Pancreas (tissue), 10 donors: ENCODE measurements around the gene PKP4. TPM values are rescaled to one million over a fixed set of nuclear protein-coding genes. Genes with fewer than 3 reads are reported as not detected.
A peak's percentile ranks its signal among the peaks of the same experiment; 100 is the strongest.

Source experiments
- ATAC-seq, 4 donors: fragments of 200-7000 bp; cut with Tn5 transposase; one replicate each; pipeline versions ENCODE4 v1.8.0 to v1.9.1; 2020; ENCODE audit warnings: mild to moderate bottlenecking in 4 of 4, moderate library complexity in 4 of 4
- DNase-seq, 6 donors: peaks; one replicate each; pipeline ENCODE4 v3.0.0-alpha.2; 2020
- FAIRE-seq: peaks from 2 replicates; lab custom pipeline; 2012; peaks lifted over from hg19 to GRCh38; lab: Jason Lieb, UNC
- H3K27ac ChIP-seq, 4 donors: fragments of 200-600 bp; sonication (generic); 1 replicate in 3 of 4; 2 replicates in 1 of 4; pipeline versions ENCODE4 v1.5.0 to v1.8.0; 2020
- H3K27me3 ChIP-seq, 4 donors: fragments of 200-600 bp; one replicate each; pipeline ENCODE4 v1.8.0; 2021
- H3K36me3 ChIP-seq, 3 donors: fragments of 200-600 bp; sonication (generic) in 1 of 3; one replicate each; pipeline versions ENCODE4 v1.5.0 to v1.8.0; 2020 to 2021
- H3K4me1 ChIP-seq, 3 donors: fragments of 200-600 bp; one replicate each; pipeline ENCODE4 v1.8.0; 2021
- H3K4me3 ChIP-seq, 4 donors: fragments of 200-600 bp; sonication (generic) in 2 of 4; one replicate each; pipeline versions ENCODE4 v1.5.0 to v1.8.0; 2020 to 2021
- H3K9me3 ChIP-seq, 4 donors: fragments of 200-600 bp; one replicate each; pipeline ENCODE4 v1.8.0; 2021
- WGBS, 2 donors: extraction: QIAGEN DNeasy Blood & Tissue Kit; methylation state at CpG; one replicate each; pipeline ENCODE4 v1.1.7; 2013; 5-methylcytosine and 5-hydroxymethylcytosine counted together
- intact Hi-C, 3 donors: fragments of 100-400 bp; cut with DNase I; formaldehyde crosslinking; loops; one replicate each; pipeline versions ENCODE4 v1.11.1 to v1.14.2; 2022
- polyA plus RNA-seq, 2 donors: library from polyadenylated mRNA; stranded (reverse); fragments of 200-250 nt; gene quantifications; one replicate each; pipeline ENCODE4 v1.2.3, GENCODE V29; 2013
- total RNA-seq, 6 donors: library from RNA; stranded (reverse); fragmentation: NEBNext Ultra II Directional in 4 of 6; extraction: Animal tissue kit (Norgen Biotek cat#: 25700) in 4 of 6; gene quantifications; one replicate each; pipeline versions ENCODE4 v1.2.1 to v1.2.4, GENCODE V29; 2021 to 2023
- TF ChIP-seq, protein P1 (sequence below), 4 donors: fragments of 200-600 bp; sonication (generic) in 3 of 4; IDR thresholded peaks; one replicate each; pipeline versions ENCODE4 v1.5.0 to v1.8.0; 2021; ENCODE audit warnings: antibody characterized with exemption in 4 of 4
- donor health status: healthy with polysubstance abuse.
- donor health status: DM: no; HTN: no; CAD: no; lungs with moderate emphysema.
- donor health status: DM: no; HTN: no; CAD: no.
- donor health status: control.
- donor health status: control.
- donor health status: Bipolar disorder and iron deficiency.
- donor health status: DM: yes; HTN: yes; CAD: no.
- donor health status: DM: no; HTN: no; CAD: no.
- donor health status: DM: no; HTN: no; CAD: no.
- donor health status: DM: yes; HTN: yes; CAD: no.

PKP4 gene
- total and polyA plus RNA-seq, 8 donors: 20.4 to 46.2 (median 28.8) TPM

DNA sequence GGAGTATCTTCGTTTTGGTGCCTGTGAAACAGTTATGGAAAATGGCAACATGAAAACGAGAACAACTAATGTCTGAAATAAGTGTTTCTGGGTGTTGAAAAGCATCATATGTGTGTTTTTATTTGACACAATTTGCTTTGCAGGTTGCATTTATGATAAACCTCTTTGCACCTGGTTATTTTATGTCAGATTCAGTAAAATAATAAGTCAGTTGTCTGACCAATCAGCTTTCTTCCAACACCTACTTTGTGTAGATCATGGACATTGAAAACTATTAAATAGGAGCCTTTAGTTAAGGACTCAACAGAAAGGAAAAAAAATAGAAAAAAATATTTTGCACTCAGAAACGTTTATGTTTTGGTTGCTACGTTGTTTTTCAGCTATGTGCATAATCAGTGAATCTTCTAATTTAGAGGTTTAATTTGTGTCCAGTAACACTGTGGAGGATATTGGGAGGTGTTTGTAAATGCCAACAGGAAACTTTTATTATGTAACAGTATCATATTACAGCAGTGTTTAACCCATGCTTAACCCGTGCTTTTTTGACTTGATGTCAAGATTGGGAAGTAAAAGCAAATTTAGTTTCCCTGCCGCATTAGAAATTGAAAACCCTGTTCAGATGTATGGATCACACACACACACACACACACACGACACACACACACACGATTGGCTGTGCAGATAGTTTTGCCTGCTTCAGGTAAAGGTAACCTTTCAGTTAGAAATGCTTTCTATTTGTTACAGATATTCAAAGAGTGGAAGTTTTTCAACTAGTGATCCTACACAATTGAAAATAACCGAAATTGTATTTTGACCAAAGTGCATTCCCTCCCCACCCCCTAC is 2.6 kb downstream of the PKP4 start:
- ATAC-seq (no peak), FAIRE-seq (no peak), DNase-seq (no peak)
- Histone ChIP-seq H3K36me3 (no peaks in the 10 kb centered on the region), H3K27ac (peak overlapping the region in 1 of 4 donors; percentile 39), H3K4me3 (peak overlapping the region in 2 of 4 donors; percentile 86 to 92), H3K9me3 (no peaks in the 10 kb centered on the region), H3K27me3 (no peaks in the 10 kb centered on the region), H3K4me1 (peaks cover 0 to 16% (median 13%) of the 10 kb centered on the region in 3 donors)
- 29 to 43% methylated on average over 9 of the region's 9 CpGs for WGBS, 2 donors
- intact Hi-C loops: loop anchor here in 1 of 3 donors (5.0 kb wide), 1 partner anchor 293 kb away; no protein-coding TSS in a partner anchor
- TF ChIP-seq, protein P1, sequence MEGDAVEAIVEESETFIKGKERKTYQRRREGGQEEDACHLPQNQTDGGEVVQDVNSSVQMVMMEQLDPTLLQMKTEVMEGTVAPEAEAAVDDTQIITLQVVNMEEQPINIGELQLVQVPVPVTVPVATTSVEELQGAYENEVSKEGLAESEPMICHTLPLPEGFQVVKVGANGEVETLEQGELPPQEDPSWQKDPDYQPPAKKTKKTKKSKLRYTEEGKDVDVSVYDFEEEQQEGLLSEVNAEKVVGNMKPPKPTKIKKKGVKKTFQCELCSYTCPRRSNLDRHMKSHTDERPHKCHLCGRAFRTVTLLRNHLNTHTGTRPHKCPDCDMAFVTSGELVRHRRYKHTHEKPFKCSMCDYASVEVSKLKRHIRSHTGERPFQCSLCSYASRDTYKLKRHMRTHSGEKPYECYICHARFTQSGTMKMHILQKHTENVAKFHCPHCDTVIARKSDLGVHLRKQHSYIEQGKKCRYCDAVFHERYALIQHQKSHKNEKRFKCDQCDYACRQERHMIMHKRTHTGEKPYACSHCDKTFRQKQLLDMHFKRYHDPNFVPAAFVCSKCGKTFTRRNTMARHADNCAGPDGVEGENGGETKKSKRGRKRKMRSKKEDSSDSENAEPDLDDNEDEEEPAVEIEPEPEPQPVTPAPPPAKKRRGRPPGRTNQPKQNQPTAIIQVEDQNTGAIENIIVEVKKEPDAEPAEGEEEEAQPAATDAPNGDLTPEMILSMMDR (IDR thresholded peaks at IDR 0.05): no peak

DNA sequence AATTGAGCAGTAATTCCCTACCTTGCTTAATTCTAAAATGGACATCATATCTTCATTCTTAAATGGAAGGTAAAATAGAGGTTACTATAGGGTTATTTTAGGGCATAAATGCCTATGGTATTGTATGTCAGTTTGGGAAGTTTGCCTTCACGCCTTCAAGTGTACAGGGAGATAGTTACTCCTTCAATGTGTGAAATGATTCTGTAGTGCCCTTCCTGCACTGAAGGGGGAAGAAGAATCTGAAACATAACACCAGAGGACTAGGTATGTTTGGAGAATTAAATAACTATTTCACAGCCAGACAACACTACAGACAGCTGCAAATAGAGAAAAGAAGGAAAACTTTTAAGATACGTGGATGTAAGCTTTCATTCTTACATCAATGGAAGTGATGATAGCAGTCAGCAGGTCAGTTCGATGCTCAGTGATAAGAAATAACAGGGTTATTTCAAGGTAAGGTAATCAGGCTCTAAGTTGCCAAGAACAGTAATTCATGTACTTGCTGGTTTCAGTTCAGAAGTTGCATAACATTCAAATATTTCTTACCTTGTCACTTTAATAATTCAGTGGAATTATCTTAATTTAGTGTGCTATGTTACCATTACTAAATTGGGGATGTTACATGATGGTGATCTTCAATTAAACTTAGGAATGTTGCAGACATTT is 4.0 kb downstream of the PKP4 start:
- Histone ChIP-seq H3K9me3 (no peaks in the 10 kb centered on the region), H3K4me1 (peaks cover 3 to 16% (median 13%) of the 10 kb centered on the region in 3 donors), H3K27ac (no peak overlapping the region), H3K36me3 (no peaks in the 10 kb centered on the region), H3K27me3 (no peaks in the 10 kb centered on the region), H3K4me3 (no peak overlapping the region)
- TF ChIP-seq, protein P1 (IDR thresholded peaks at IDR 0.05): no peak
- ATAC-seq (no peak), FAIRE-seq (no peak), DNase-seq (no peak)
- intact Hi-C loops: no loop called here
- 41% methylated on average over 3 of the region's 3 CpGs for WGBS, 2 donors

DNA sequence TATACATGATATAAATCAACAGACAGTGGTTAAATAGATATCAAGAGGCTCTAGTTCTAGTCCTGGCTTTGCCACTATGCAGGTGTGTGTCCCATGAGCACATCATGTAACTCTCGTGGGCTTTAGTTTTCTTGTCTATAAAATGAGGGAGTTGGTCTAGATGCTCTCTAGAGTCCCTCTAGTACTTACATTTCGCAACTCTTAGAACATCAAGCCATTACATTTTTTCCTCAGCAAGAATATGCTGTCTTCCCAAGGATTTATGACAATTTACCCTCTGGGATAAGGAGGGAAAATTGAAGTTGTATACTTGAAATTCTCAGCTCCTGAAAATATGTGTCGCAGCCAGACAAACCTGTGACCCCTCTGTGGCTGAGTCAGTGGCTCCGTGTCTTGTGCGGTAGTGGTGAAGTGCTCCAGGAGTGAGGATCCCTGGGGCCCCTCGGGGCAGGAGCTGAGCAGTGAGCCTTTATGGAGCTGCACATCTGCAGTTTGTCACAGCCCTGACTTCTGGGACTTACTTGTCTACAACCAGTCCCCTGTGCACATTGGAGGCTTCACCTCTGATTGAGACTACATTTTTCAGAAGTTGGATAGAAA is 6.8 kb downstream of the PKP4 start:
- Histone ChIP-seq H3K9me3 (no peaks in the 10 kb centered on the region), H3K36me3 (no peaks in the 10 kb centered on the region), H3K4me1 (peaks cover 3 to 13% (median 13%) of the 10 kb centered on the region in 3 donors), H3K4me3 (no peak overlapping the region), H3K27me3 (no peaks in the 10 kb centered on the region), H3K27ac (no peak overlapping the region)
- no peak for ATAC-seq
- DNase-seq: no peak
- 89 to 90% methylated on average over 6 of the region's 6 CpGs for WGBS, 2 donors
- intact Hi-C loops: no loop called here
- TF ChIP-seq, protein P1 (IDR thresholded peaks at IDR 0.05): no peak
- no peak for FAIRE-seq

DNA sequence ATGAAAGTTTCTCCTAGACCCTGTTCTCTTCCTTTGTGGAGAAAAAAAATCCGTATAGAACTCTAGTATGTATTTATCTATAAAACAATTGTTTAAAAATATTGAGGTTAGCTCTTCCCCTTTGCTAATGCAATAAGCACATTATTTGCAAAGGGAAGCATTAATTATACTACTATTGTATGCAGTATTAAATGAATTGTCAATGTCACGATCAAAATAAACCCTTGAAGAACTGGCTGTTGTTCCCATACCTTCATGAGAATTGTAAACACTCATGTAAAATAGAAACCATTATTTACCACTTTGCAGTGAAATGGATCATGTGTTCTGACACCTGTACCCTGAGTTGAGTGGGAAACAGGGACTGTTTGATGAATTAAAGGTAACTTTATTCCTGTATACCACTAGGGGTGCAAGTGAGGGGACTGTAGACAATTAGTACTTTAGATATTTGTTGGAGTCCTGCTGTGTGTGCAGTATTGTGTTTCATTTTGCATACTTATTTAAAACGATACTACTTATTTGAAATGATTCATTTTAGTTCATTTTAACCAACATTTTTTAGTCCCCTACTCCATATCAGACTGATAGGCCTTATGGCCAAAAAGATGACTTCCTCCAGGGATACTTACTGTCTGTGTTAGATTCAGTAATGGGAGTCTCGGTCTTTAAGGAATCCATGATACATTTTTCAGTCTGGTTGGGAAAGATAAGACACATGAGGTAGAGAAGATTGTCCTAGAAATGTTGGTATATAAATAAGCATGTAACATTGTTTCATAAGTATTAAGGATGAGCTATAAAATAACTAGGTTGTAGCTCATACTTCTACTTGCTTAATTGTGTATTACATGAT is 7.9 kb downstream of the PKP4 start:
- peaks cover 3 to 5% (median 5%) of the 10 kb centered on the region in 3 donors for H3K4me1 ChIP-seq
- no peak overlapping the region for H3K27ac ChIP-seq
- intact Hi-C loops: no loop called here
- TF ChIP-seq, protein P1 (IDR thresholded peaks at IDR 0.05): peak in 3 of 4 donors; percentile 19 to 23 (median 20)
- no peak for DNase-seq
- no peak overlapping the region for H3K4me3 ChIP-seq
- no peaks in the 10 kb centered on the region for H3K27me3 ChIP-seq
- ATAC-seq: peak in 3 of 4 donors; percentile 52 to 66 (median 56)
- FAIRE-seq: no peak
- no peaks in the 10 kb centered on the region for H3K9me3 ChIP-seq
- WGBS, 2 donors: 77 to 80% methylated on average over 4 of the region's 4 CpGs
- H3K36me3 ChIP-seq: no peaks in the 10 kb centered on the region
